Right lung (tissue), 5 donors: ENCODE measurements around the gene CSTA. TPM values are rescaled to one million over a fixed set of nuclear protein-coding genes. Genes with fewer than 3 reads are reported as not detected.
"Not testable (repeated sequence)": the region's sequence is repeated elsewhere in the genome, so short reads cannot be mapped to it uniquely, and the experiment has no call there.

ENCODE experiments used
- DNase-seq, 2 donors: peaks; one replicate each; pipeline ENCODE4 v3.0.0-alpha.2; 2013
- polyA plus RNA-seq, 5 donors: library from polyadenylated mRNA; unstranded; fragments of 120-200 nt; gene quantifications; one replicate each; pipeline versions ENCODE4 v1.2.1 to v1.2.3, GENCODE V29; 2013; ENCODE audit warnings: inconsistent platforms in 1 of 5, low replicate concordance in 1 of 5; ENCODE audit not compliant: insufficient read length in 5 of 5, insufficient read depth in 1 of 5

The CSTA gene
- polyA plus RNA-seq, 5 donors, result 0.83 to 1.1 (median 1.0) TPM

- DNase-seq, result no peak
Observed at GRCh38 chr3:122318620-122319019, 6.4 kb upstream of the CSTA start.

GRCh38 chr3:122322095-122323075, 2.7 kb upstream of the CSTA start:
- no peak for DNase-seq

GRCh38 chr3:122325769-122326168, 721 bp downstream of the CSTA start:
- no peak for DNase-seq

GRCh38 chr3:122331886-122332285, 6.8 kb downstream of the CSTA start:
- DNase-seq, result no peak

GRCh38 chr3:122332551-122332950, 7.5 kb downstream of the CSTA start:
- DNase-seq, result no peak

- DNase-seq, result no peak
Observed at GRCh38 chr3:122342803-122343202, 17.8 kb downstream of the CSTA start.

GRCh38 chr3:122343654-122344053, 18.6 kb downstream of the CSTA start:
- DNase-seq, result no peak

- DNase-seq, result no peak
Observed at GRCh38 chr3:122349171-122349570, 24.1 kb downstream of the CSTA start.

GRCh38 chr3:122350814-122351418, 25.9 kb downstream of the CSTA start:
- no peak for DNase-seq

- no peak for DNase-seq
Observed at GRCh38 chr3:122351612-122352011, 26.6 kb downstream of the CSTA start.

- DNase-seq, result no peak
Observed at GRCh38 chr3:122353215-122353614, 28.2 kb downstream of the CSTA start.

- no peak for DNase-seq
Observed at GRCh38 chr3:122353893-122354401, 28.9 kb downstream of the CSTA start.

- DNase-seq, result no peak
Observed at GRCh38 chr3:122355612-122356011, 30.6 kb downstream of the CSTA start.

GRCh38 chr3:122356402-122356801, 31.4 kb downstream of the CSTA start:
- peak; percentile 13 to 23 for DNase-seq

GRCh38 chr3:122357828-122358702, 33.0 kb downstream of the CSTA start:
- DNase-seq, result no peak

GRCh38 chr3:122358703-122359032, 33.6 kb downstream of the CSTA start:
- no peak for DNase-seq

GRCh38 chr3:122362026-122362425, 37.0 kb downstream of the CSTA start:
- DNase-seq, result no peak

GRCh38 chr3:122364490-122364889, 39.4 kb downstream of the CSTA start:
- no peak for DNase-seq

- no peak for DNase-seq
Observed at GRCh38 chr3:122365073-122365472, 40.0 kb downstream of the CSTA start.

GRCh38 chr3:122365582-122366378, 40.7 kb downstream of the CSTA start:
- DNase-seq, result not testable (repeated sequence)

GRCh38 chr3:122366379-122366749, 41.3 kb downstream of the CSTA start:
- no peak for DNase-seq
